Mesenteric fat pad (tissue), 1 donor: Measurements from ENCODE around the gene KDM4B. TPM values are rescaled to one million over a fixed set of nuclear protein-coding genes. Genes with fewer than 3 reads are reported as not detected.

Source experiments
- DNase-seq: peaks from one replicate; pipeline ENCODE4 v3.0.0-alpha.2; 2020; ENCODE audit warnings: low spot score
- total RNA-seq: library from RNA; stranded (reverse); fragmentation: NEBNext Ultra II Directional; extraction: Animal tissue kit (Norgen Biotek cat#: 25700); gene quantifications from one replicate; pipeline ENCODE4 v1.2.1, GENCODE V29; 2021
- donor health status: DM: yes; HTN: yes; CAD: no.

KDM4B gene
- total RNA-seq, 1 donor from 2014 or later: 46.1 TPM

- DNase-seq: no peak
Measured at GRCh38 chr19:5068233-5069072, 99.5 kb downstream of the KDM4B start.

GRCh38 chr19:5070331-5070730, 101.4 kb downstream of the KDM4B start:
- DNase-seq: no peak

GRCh38 chr19:5070930-5071329, 102.0 kb downstream of the KDM4B start:
- DNase-seq: no peak

- DNase-seq: no peak
Measured at GRCh38 chr19:5071579-5071978, 102.7 kb downstream of the KDM4B start.

- DNase-seq: no peak
Measured at GRCh38 chr19:5072115-5072514, 103.2 kb downstream of the KDM4B start.

GRCh38 chr19:5073153-5073844, 104.4 kb downstream of the KDM4B start:
- DNase-seq: no peak

- no peak for DNase-seq
Measured at GRCh38 chr19:5074407-5074806, 105.5 kb downstream of the KDM4B start.

- DNase-seq: no peak
Measured at GRCh38 chr19:5074830-5075394, 106.0 kb downstream of the KDM4B start.

- DNase-seq: no peak
Measured at GRCh38 chr19:5075597-5075996, 106.7 kb downstream of the KDM4B start.

GRCh38 chr19:5076440-5077208, 107.7 kb downstream of the KDM4B start:
- no peak for DNase-seq

GRCh38 chr19:5077209-5077515, 108.2 kb downstream of the KDM4B start:
- DNase-seq: no peak

- no peak for DNase-seq
Measured at GRCh38 chr19:5078182-5078581, 109.3 kb downstream of the KDM4B start.

GRCh38 chr19:5078666-5079065, 109.8 kb downstream of the KDM4B start:
- DNase-seq: no peak

GRCh38 chr19:5079071-5079774, 110.3 kb downstream of the KDM4B start:
- no peak for DNase-seq

- no peak for DNase-seq
Measured at GRCh38 chr19:5080030-5080654, 111.2 kb downstream of the KDM4B start.

- DNase-seq: no peak
Measured at GRCh38 chr19:5080809-5081208, 111.9 kb downstream of the KDM4B start.

- DNase-seq: no peak
Measured at GRCh38 chr19:5081443-5082161, 112.7 kb downstream of the KDM4B start.

- no peak for DNase-seq
Measured at GRCh38 chr19:5083547-5083965, 114.6 kb downstream of the KDM4B start.

- no peak for DNase-seq
Measured at GRCh38 chr19:5085566-5085965, 116.7 kb downstream of the KDM4B start.

GRCh38 chr19:5086230-5086629, 117.3 kb downstream of the KDM4B start:
- DNase-seq: no peak
